C4-2B (cell line): Measurements from ENCODE around the gene GPR137.

Source experiments
- ZFX ChIP-seq: fragments of 450-650 bp; IDR thresholded peaks from 2 replicates; pipeline ENCODE4 v1.6.1; 2017
- TF ChIP-seq, protein P1 (sequence below): fragments of 450-650 bp; conservative IDR thresholded peaks from 2 replicates; pipeline ENCODE4 v1.5.1; 2017; ENCODE audit warnings: mild to moderate bottlenecking

GRCh38 chr11:64241241-64241490, 44.5 kb upstream of the GPR137 start:
- TF ChIP-seq, protein P1, sequence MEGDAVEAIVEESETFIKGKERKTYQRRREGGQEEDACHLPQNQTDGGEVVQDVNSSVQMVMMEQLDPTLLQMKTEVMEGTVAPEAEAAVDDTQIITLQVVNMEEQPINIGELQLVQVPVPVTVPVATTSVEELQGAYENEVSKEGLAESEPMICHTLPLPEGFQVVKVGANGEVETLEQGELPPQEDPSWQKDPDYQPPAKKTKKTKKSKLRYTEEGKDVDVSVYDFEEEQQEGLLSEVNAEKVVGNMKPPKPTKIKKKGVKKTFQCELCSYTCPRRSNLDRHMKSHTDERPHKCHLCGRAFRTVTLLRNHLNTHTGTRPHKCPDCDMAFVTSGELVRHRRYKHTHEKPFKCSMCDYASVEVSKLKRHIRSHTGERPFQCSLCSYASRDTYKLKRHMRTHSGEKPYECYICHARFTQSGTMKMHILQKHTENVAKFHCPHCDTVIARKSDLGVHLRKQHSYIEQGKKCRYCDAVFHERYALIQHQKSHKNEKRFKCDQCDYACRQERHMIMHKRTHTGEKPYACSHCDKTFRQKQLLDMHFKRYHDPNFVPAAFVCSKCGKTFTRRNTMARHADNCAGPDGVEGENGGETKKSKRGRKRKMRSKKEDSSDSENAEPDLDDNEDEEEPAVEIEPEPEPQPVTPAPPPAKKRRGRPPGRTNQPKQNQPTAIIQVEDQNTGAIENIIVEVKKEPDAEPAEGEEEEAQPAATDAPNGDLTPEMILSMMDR = no peak
- no peak for TF ChIP-seq ZFX
